Gastrocnemius medialis (tissue), 4 donors: ENCODE data around the gene DAND5. TPM values are rescaled to one million over a fixed set of nuclear protein-coding genes. Genes with fewer than 3 reads are reported as not detected.

ENCODE experiments used
- ATAC-seq, 2 donors: fragments of 150-250 bp; one replicate each; pipeline ENCODE4 v1.9.1; 2016
- DNase-seq, 2 donors: peaks; one replicate each; pipeline ENCODE4 v3.0.0-alpha.2; 2019
- H3K27ac ChIP-seq, 4 donors: fragments of 200-600 bp; sonication (generic); 1 replicate in 1 of 4; 2 replicates in 3 of 4; pipeline ENCODE4 v1.5.1; 2016 to 2018; ENCODE audit warnings: mild to moderate bottlenecking in 2 of 4, moderate library complexity in 1 of 4
- H3K27me3 ChIP-seq, 3 donors: fragments of 200-600 bp; sonication (generic) in 2 of 3; 1 replicate in 1 of 3; 2 replicates in 2 of 3; pipeline versions ENCODE4 v1.5.1 to v1.6.0; 2016 to 2019; ENCODE audit warnings: mild to moderate bottlenecking in 1 of 3, moderate library complexity in 1 of 3
- H3K36me3 ChIP-seq, 2 donors: fragments of 200-600 bp; sonication (generic) in 1 of 2; one replicate each; pipeline ENCODE4 v1.5.1; 2017 to 2018
- H3K4me1 ChIP-seq, 2 donors: fragments of 200-600 bp; sonication (generic) in 1 of 2; one replicate each; pipeline ENCODE4 v1.5.1; 2016 to 2017; ENCODE audit warnings: mild to moderate bottlenecking in 2 of 2
- H3K4me3 ChIP-seq, 4 donors: fragments of 200-600 bp; sonication (generic) in 3 of 4; 1 replicate in 1 of 4; 2 replicates in 3 of 4; pipeline ENCODE4 v1.5.1; 2016 to 2019; ENCODE audit warnings: mild to moderate bottlenecking in 2 of 4
- H3K9me3 ChIP-seq, 3 donors: fragments of 200-600 bp; sonication (generic) in 2 of 3; 1 replicate in 1 of 3; 2 replicates in 2 of 3; pipeline ENCODE4 v1.5.1; 2016 to 2019
- POLR2A ChIP-seq, 2 donors: fragments of 450-650 bp; IDR thresholded peaks; one replicate each; pipeline ENCODE4 v1.6.1; 2017; ENCODE audit warnings: antibody characterized with exemption in 2 of 2, mild to moderate bottlenecking in 2 of 2, moderate library complexity in 2 of 2
- in situ Hi-C, 4 donors: fragments of 200-750 bp; cut with MboI; loops; one replicate each; pipeline versions ENCODE4 v1.15.0 to v1.8.0; 2017; ENCODE audit warnings: low sequenced_read_pairs in 4 of 4
- intact Hi-C: fragments of 100-400 bp; cut with DNase I; formaldehyde crosslinking; loops from one replicate; pipeline ENCODE4 v1.15.1; 2023; ENCODE audit warnings: low total_unique reads
- total RNA-seq, 4 donors: library from RNA; depleted of rRNA; stranded (reverse); fragments of >200 nt; gene quantifications; one replicate each; pipeline versions ENCODE4 v1.1.0 to v1.2.3, GENCODE V29; 2016
- TF ChIP-seq, protein P1 (sequence below), 5 experiments: fragments of 450-650 bp in 3 of 5; fragments of 200-600 bp in 2 of 5; sonication (generic) in 2 of 5; IDR thresholded peaks in 4 of 5; conservative IDR thresholded peaks in 1 of 5; 1 replicate in 4 of 5; 2 replicates in 1 of 5; pipeline ENCODE4 v1.5.1; 2016 to 2019; ENCODE audit warnings: antibody characterized with exemption in 5 of 5, mild to moderate bottlenecking in 3 of 5, moderate library complexity in 3 of 5

The DAND5 gene
- total RNA-seq, 4 donors from 2014 or later = not detected

DNA sequence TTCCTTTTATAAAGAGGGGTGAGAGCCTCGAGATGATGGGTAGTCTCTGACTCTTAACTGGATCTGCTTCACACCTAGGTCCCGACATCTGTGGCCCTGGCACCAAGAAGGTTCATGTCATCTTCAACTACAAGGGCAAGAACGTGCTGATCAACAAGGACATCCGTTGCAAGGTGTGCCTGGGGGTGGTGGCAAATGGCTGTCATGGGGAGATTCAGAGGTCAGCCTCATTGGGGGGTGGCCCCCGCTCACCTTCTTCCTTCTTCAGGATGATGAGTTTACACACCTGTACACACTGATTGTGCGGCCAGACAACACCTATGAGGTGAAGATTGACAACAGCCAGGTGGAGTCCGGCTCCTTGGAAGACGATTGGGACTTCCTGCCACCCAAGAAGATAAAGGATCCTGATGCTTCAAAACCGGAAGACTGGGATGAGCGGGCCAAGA, 29.4 kb upstream of the DAND5 start:
- TF ChIP-seq, protein P1, sequence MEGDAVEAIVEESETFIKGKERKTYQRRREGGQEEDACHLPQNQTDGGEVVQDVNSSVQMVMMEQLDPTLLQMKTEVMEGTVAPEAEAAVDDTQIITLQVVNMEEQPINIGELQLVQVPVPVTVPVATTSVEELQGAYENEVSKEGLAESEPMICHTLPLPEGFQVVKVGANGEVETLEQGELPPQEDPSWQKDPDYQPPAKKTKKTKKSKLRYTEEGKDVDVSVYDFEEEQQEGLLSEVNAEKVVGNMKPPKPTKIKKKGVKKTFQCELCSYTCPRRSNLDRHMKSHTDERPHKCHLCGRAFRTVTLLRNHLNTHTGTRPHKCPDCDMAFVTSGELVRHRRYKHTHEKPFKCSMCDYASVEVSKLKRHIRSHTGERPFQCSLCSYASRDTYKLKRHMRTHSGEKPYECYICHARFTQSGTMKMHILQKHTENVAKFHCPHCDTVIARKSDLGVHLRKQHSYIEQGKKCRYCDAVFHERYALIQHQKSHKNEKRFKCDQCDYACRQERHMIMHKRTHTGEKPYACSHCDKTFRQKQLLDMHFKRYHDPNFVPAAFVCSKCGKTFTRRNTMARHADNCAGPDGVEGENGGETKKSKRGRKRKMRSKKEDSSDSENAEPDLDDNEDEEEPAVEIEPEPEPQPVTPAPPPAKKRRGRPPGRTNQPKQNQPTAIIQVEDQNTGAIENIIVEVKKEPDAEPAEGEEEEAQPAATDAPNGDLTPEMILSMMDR (IDR thresholded peaks at IDR 0.05 in 4 of 5, conservative IDR thresholded peaks at IDR 0.05 in 1 of 5) = no peak
- no peak for TF ChIP-seq POLR2A (IDR thresholded peaks at IDR 0.05)
- Histone ChIP-seq H3K27me3 (no peaks in the 10 kb centered on the region), H3K27ac (peak overlapping the region; percentile 83 to 99 (median 96)), H3K4me3 (peak overlapping the region in 3 of 4 donors; percentile 73 to 99 (median 99)), H3K36me3 (peaks cover 0 to 48% of the 10 kb centered on the region in 2 donors), H3K4me1 (peaks cover 24 to 26% of the 10 kb centered on the region in 2 donors), H3K9me3 (no peaks in the 10 kb centered on the region)
- intact Hi-C loops (loop anchor here (10.0 kb wide), 1 partner anchor 905 kb away; no protein-coding TSS in a partner anchor), in situ Hi-C loops (no loop called here)
- DNase-seq (no peak), ATAC-seq (no peak)

DNA sequence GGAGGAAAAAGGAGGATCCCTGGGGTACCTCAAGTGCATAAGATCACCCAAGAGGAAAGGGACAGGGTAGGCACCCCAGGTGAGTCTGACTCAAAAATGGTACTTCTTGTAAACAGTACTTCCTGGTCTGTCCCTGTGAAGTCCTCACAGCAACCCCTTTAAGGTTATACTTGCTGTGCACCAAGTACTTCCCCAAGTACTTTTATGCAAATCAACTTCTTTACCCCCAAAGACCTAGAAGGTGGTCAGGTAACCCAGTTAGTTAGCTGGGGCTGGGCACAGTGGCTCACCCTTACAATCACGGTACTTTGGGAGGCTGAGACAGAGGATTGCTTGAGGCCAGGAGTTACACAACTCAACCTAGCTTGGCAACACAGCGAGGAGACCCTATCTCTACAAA, 28.5 kb upstream of the DAND5 start:
- H3K4me3 ChIP-seq = no peak overlapping the region
- H3K4me1 ChIP-seq = peaks cover 24 to 26% of the 10 kb centered on the region in 2 donors
- in situ Hi-C loops = no loop called here
- DNase-seq (no peak), ATAC-seq (no peak)
- H3K9me3 ChIP-seq = no peaks in the 10 kb centered on the region
- H3K27me3 ChIP-seq = no peaks in the 10 kb centered on the region
- intact Hi-C loops = loop anchor here (10.0 kb wide), 1 partner anchor 904 kb away; no protein-coding TSS in a partner anchor
- peaks cover 0 to 48% of the 10 kb centered on the region in 2 donors for H3K36me3 ChIP-seq
- TF ChIP-seq, protein P1 (IDR thresholded peaks at IDR 0.05 in 4 of 5, conservative IDR thresholded peaks at IDR 0.05 in 1 of 5) = no peak
- TF ChIP-seq POLR2A (IDR thresholded peaks at IDR 0.05) = no peak
- peak overlapping the region in 1 of 4 donors; percentile 99 for H3K27ac ChIP-seq

DNA sequence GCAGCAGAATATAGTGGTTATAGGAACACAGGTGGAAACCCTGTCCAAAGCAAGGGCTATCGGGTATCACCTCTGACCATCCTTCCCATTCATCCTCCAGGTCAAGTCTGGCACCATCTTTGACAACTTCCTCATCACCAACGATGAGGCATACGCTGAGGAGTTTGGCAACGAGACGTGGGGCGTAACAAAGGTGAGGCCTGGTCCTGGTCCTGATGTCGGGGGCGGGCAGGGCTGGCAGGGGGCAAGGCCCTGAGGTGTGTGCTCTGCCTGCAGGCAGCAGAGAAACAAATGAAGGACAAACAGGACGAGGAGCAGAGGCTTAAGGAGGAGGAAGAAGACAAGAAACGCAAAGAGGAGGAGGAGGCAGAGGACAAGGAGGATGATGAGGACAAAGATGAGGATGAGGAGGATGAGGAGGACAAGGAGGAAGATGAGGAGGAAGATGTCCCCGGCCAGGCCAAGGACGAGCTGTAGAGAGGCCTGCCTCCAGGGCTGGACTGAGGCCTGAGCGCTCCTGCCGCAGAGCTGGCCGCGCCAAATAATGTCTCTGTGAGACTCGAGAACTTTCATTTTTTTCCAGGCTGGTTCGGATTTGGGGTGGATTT, 25.8 kb upstream of the DAND5 start:
- H3K4me3 ChIP-seq = no peak overlapping the region
- no peaks in the 10 kb centered on the region for H3K27me3 ChIP-seq
- H3K36me3 ChIP-seq = peaks cover 0 to 61% of the 10 kb centered on the region in 2 donors
- intact Hi-C loops (loop anchor here (10.0 kb wide), 1 partner anchor 901 kb away; no protein-coding TSS in a partner anchor), in situ Hi-C loops (no loop called here)
- no peaks in the 10 kb centered on the region for H3K9me3 ChIP-seq
- peaks cover 31 to 41% of the 10 kb centered on the region in 2 donors for H3K4me1 ChIP-seq
- no peak for DNase-seq
- H3K27ac ChIP-seq = peak overlapping the region in 2 of 4 donors; percentile 10 to 58
- ATAC-seq = no peak
- TF ChIP-seq POLR2A (IDR thresholded peaks at IDR 0.05) = no peak
- TF ChIP-seq, protein P1 (IDR thresholded peaks at IDR 0.05 in 4 of 5, conservative IDR thresholded peaks at IDR 0.05 in 1 of 5) = no peak

DNA sequence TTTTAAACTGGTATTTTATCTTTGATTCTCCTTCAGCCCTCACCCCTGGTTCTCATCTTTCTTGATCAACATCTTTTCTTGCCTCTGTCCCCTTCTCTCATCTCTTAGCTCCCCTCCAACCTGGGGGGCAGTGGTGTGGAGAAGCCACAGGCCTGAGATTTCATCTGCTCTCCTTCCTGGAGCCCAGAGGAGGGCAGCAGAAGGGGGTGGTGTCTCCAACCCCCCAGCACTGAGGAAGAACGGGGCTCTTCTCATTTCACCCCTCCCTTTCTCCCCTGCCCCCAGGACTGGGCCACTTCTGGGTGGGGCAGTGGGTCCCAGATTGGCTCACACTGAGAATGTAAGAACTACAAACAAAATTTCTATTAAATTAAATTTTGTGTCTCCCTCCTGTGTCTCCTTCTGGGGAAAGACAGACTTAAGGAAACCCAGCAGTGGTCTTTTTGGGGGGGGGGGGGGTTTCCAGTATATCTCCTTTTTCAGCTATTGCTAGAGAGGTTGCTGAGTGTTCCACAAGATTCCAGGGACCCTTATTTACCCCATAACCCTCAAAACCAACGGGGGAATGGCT, 25.2 kb upstream of the DAND5 start:
- Histone ChIP-seq H3K9me3 (no peaks in the 10 kb centered on the region), H3K27me3 (no peaks in the 10 kb centered on the region), H3K27ac (peak overlapping the region in 3 of 4 donors; percentile 96 to 99 (median 96)), H3K4me3 (no peak overlapping the region), H3K4me1 (peaks cover 34 to 38% of the 10 kb centered on the region in 2 donors), H3K36me3 (peaks cover 0 to 67% of the 10 kb centered on the region in 2 donors)
- intact Hi-C loops = loop anchor here (10.0 kb wide), 1 partner anchor 901 kb away; no protein-coding TSS in a partner anchor
- ATAC-seq (no peak), DNase-seq (no peak)
- no peak for TF ChIP-seq POLR2A (IDR thresholded peaks at IDR 0.05)
- TF ChIP-seq, protein P1 (IDR thresholded peaks at IDR 0.05 in 4 of 5, conservative IDR thresholded peaks at IDR 0.05 in 1 of 5) = no peak
- in situ Hi-C loops = no loop called here
